ENCODE measurements around the gene C3orf49. TPM values are rescaled to one million over a fixed set of nuclear protein-coding genes. Genes with fewer than 3 reads are reported as not detected.

The C3orf49 gene
- total RNA-seq, 1 donor from 2014 or later: not detected

DNA sequence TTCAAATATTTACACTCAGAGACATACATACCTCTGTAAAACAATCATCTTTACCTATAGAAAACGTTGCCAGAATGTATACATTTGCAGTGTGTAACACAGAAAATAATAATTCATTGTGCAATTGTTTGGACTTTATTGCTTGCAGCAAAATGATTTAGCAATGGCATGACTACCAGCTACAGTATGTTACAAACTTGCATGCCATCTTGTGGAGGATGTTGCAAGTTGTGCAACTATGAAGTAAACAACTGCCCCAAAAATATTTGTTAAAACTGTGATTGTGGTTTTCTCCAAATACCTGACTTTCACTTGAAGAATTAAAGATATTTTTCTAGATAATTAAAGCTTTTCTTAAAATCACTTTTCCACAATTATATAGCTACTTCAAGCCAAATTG lies 27.1 kb upstream of the C3orf49 start:
- Mint-ChIP-seq H3K27ac (ENCODE audit: unreplicated experiment) (no peak overlapping the region), H3K9me3 (ENCODE audit: unreplicated experiment) (no peaks in the 10 kb centered on the region), H3K4me1 (ENCODE audit: low read depth, unreplicated experiment) (peaks cover 3% of the 10 kb centered on the region), H3K36me3 (ENCODE audit: low read depth, unreplicated experiment) (no peaks in the 10 kb centered on the region), H3K4me3 (ENCODE audit: unreplicated experiment) (no peak overlapping the region), H3K27me3 (ENCODE audit: low read depth, unreplicated experiment) (no peaks in the 10 kb centered on the region)
- Histone ChIP-seq H3K27ac (ENCODE audit: low read depth, low read length) (no peak overlapping the region), H3K4me3 (ENCODE audit: insufficient read depth, low read depth, low read length) (no peak overlapping the region), H3K79me2 (ENCODE audit: insufficient read depth, low read length) (no peaks in the 10 kb centered on the region), H3K9ac (ENCODE audit: low read length) (no peak overlapping the region), H3K4me2 (ENCODE audit: low read length) (no peak overlapping the region), H3K36me3 (ENCODE audit: insufficient read depth, low read length) (no peaks in the 10 kb centered on the region), H4K20me1 (ENCODE audit: insufficient read depth, low read length) (no peaks in the 10 kb centered on the region), H3K27me3 (ENCODE audit: insufficient read depth, low read length) (no peaks in the 10 kb centered on the region), H2AFZ (ENCODE audit: low read depth, low read length) (no peak overlapping the region), H3K4me1 (ENCODE audit: insufficient read depth, low read length) (peaks cover 5% of the 10 kb centered on the region), H3K9me3 (ENCODE audit: insufficient read depth, low read depth, low read length) (no peaks in the 10 kb centered on the region)
- peak; percentile 39 for DNase-seq (ENCODE audit: low read depth)
- FAIRE-seq: peak; percentile 26
- TF ChIP-seq EZH2 (IDR thresholded peaks at IDR 0.05; ENCODE audit: insufficient read depth, low read length): no peak
- TF ChIP-seq, protein P1, sequence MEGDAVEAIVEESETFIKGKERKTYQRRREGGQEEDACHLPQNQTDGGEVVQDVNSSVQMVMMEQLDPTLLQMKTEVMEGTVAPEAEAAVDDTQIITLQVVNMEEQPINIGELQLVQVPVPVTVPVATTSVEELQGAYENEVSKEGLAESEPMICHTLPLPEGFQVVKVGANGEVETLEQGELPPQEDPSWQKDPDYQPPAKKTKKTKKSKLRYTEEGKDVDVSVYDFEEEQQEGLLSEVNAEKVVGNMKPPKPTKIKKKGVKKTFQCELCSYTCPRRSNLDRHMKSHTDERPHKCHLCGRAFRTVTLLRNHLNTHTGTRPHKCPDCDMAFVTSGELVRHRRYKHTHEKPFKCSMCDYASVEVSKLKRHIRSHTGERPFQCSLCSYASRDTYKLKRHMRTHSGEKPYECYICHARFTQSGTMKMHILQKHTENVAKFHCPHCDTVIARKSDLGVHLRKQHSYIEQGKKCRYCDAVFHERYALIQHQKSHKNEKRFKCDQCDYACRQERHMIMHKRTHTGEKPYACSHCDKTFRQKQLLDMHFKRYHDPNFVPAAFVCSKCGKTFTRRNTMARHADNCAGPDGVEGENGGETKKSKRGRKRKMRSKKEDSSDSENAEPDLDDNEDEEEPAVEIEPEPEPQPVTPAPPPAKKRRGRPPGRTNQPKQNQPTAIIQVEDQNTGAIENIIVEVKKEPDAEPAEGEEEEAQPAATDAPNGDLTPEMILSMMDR (IDR thresholded peaks at IDR 0.05; ENCODE audit: insufficient read depth, low read depth, low read length): peak; percentile 46

DNA sequence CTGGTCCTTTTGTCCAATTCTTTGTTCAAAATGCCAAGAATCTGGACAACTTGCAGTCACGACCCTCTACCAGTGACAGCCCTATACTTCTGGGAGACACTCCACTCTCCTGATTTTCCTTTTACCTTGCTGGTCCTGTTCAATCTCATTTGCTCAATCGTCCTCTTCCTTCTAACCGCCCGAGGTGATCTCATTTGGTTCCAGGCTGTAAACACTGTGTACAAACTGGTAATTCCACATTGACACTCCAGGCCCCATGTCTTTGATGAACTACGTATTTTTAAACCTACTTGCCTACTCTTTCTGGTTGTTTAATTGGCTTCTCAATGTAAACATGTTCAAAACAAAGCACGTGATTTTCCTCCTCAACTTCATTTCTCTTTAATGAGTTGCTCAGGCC lies 23.7 kb upstream of the C3orf49 start:
- no peaks in the 10 kb centered on the region for H3K9me3 Mint-ChIP-seq (ENCODE audit: unreplicated experiment)
- no peaks in the 10 kb centered on the region for H3K36me3 Mint-ChIP-seq (ENCODE audit: low read depth, unreplicated experiment)
- Histone ChIP-seq H3K9ac (ENCODE audit: low read length) (no peak overlapping the region), H3K36me3 (ENCODE audit: insufficient read depth, low read length) (no peaks in the 10 kb centered on the region), H3K4me3 (ENCODE audit: insufficient read depth, low read depth, low read length) (no peak overlapping the region), H3K79me2 (ENCODE audit: insufficient read depth, low read length) (no peaks in the 10 kb centered on the region), H3K4me1 (ENCODE audit: insufficient read depth, low read length) (peaks cover 5% of the 10 kb centered on the region), H4K20me1 (ENCODE audit: insufficient read depth, low read length) (no peaks in the 10 kb centered on the region), H3K27me3 (ENCODE audit: insufficient read depth, low read length) (no peaks in the 10 kb centered on the region), H3K27ac (ENCODE audit: low read depth, low read length) (no peak overlapping the region), H3K4me2 (ENCODE audit: low read length) (no peak overlapping the region), H2AFZ (ENCODE audit: low read depth, low read length) (no peak overlapping the region), H3K9me3 (ENCODE audit: insufficient read depth, low read depth, low read length) (no peaks in the 10 kb centered on the region)
- no peaks in the 10 kb centered on the region for H3K27me3 Mint-ChIP-seq (ENCODE audit: low read depth, unreplicated experiment)
- DNase-seq (ENCODE audit: low read depth) (no peak), FAIRE-seq (no peak)
- H3K27ac Mint-ChIP-seq (ENCODE audit: unreplicated experiment): no peak overlapping the region
- TF ChIP-seq, protein P1 (IDR thresholded peaks at IDR 0.05; ENCODE audit: insufficient read depth, low read depth, low read length): no peak
- no peak for TF ChIP-seq EZH2 (IDR thresholded peaks at IDR 0.05; ENCODE audit: insufficient read depth, low read length)
- no peak overlapping the region for H3K4me3 Mint-ChIP-seq (ENCODE audit: unreplicated experiment)
- H3K4me1 Mint-ChIP-seq (ENCODE audit: low read depth, unreplicated experiment): peaks cover 3% of the 10 kb centered on the region

DNA sequence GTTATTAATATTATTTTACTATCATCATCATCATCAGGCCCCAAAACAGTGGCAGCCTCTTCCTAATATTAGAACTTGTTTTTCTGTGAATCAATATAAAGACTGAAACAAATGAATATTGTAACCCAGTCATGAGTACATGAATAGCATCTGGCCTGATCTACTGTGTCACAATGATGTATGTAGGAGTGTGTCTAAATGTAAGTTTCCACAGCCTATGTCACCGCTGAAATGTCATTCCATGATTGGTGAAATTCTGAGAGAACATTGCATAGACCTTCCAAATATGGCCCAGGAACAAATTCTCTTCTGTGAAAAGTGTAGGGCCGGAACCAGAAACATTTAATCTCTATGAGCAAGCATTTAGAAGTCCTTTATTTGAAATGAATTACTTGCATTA lies 20.6 kb upstream of the C3orf49 start:
- Histone ChIP-seq H3K9ac (ENCODE audit: low read length) (no peak overlapping the region), H3K4me3 (ENCODE audit: insufficient read depth, low read depth, low read length) (no peak overlapping the region), H3K79me2 (ENCODE audit: insufficient read depth, low read length) (no peaks in the 10 kb centered on the region), H4K20me1 (ENCODE audit: insufficient read depth, low read length) (no peaks in the 10 kb centered on the region), H3K4me2 (ENCODE audit: low read length) (no peak overlapping the region), H3K27ac (ENCODE audit: low read depth, low read length) (no peak overlapping the region), H3K27me3 (ENCODE audit: insufficient read depth, low read length) (no peaks in the 10 kb centered on the region), H2AFZ (ENCODE audit: low read depth, low read length) (no peak overlapping the region), H3K4me1 (ENCODE audit: insufficient read depth, low read length) (no peaks in the 10 kb centered on the region), H3K36me3 (ENCODE audit: insufficient read depth, low read length) (no peaks in the 10 kb centered on the region), H3K9me3 (ENCODE audit: insufficient read depth, low read depth, low read length) (no peaks in the 10 kb centered on the region)
- TF ChIP-seq EZH2 (IDR thresholded peaks at IDR 0.05; ENCODE audit: insufficient read depth, low read length): no peak
- TF ChIP-seq, protein P1 (IDR thresholded peaks at IDR 0.05; ENCODE audit: insufficient read depth, low read depth, low read length): no peak
- H3K27me3 Mint-ChIP-seq (ENCODE audit: low read depth, unreplicated experiment): no peaks in the 10 kb centered on the region
- H3K27ac Mint-ChIP-seq (ENCODE audit: unreplicated experiment): no peak overlapping the region
- H3K9me3 Mint-ChIP-seq (ENCODE audit: unreplicated experiment): no peaks in the 10 kb centered on the region
- FAIRE-seq (no peak), DNase-seq (ENCODE audit: low read depth) (no peak)
- H3K36me3 Mint-ChIP-seq (ENCODE audit: low read depth, unreplicated experiment): no peaks in the 10 kb centered on the region
- H3K4me1 Mint-ChIP-seq (ENCODE audit: low read depth, unreplicated experiment): no peaks in the 10 kb centered on the region
- no peak overlapping the region for H3K4me3 Mint-ChIP-seq (ENCODE audit: unreplicated experiment)
